Prostate gland (tissue), 2 donors: ENCODE measurements around the gene CEP20. TPM values are rescaled to one million over a fixed set of nuclear protein-coding genes. Genes with fewer than 3 reads are reported as not detected.

Experiments
- DNase-seq: peaks from one replicate; pipeline ENCODE4 v3.0.0-alpha.2; 2019; ENCODE audit warnings: low spot score
- H3K27ac ChIP-seq, 2 donors: fragments of 200-600 bp; sonication (generic); 2 replicates each; pipeline ENCODE4 v1.5.1; 2017 to 2019
- H3K27me3 ChIP-seq: fragments of 200-600 bp; sonication (generic); replicated peaks from 2 replicates; pipeline ENCODE4 v1.5.1; 2019; ENCODE audit not compliant: insufficient read depth
- H3K36me3 ChIP-seq, 2 donors: fragments of 200-600 bp; sonication (generic); 1 replicate in 1 of 2; 2 replicates in 1 of 2; pipeline versions ENCODE4 v1.5.1 to v1.8.1; 2017 to 2019
- H3K4me1 ChIP-seq: fragments of 200-600 bp; sonication (generic); replicated peaks from 2 replicates; pipeline ENCODE4 v1.5.1; 2019
- H3K4me3 ChIP-seq, 2 donors: fragments of 200-600 bp; sonication (generic); 2 replicates each; pipeline ENCODE4 v1.5.1; 2017 to 2019
- H3K9me3 ChIP-seq: fragments of 200-600 bp; sonication (generic); 2 replicates; pipeline ENCODE4 v1.5.1; 2017
- POLR2A ChIP-seq: fragments of 450-650 bp; IDR thresholded peaks from one replicate; pipeline ENCODE4 v1.6.1; 2016; ENCODE audit warnings: antibody characterized with exemption, mild to moderate bottlenecking
- POLR2AphosphoS5 ChIP-seq: sonication (generic); formaldehyde crosslinking; IDR thresholded peaks from one replicate; pipeline ENCODE4 v1.6.1; 2017; ENCODE audit warnings: antibody characterized with exemption
- WGBS: methylation state at CpG from one replicate; pipeline ENCODE4 v1.1.5; 2018; 5-methylcytosine and 5-hydroxymethylcytosine counted together
- intact Hi-C: fragments of 100-400 bp; cut with DNase I; formaldehyde crosslinking; loops from one replicate; pipeline ENCODE4 v1.14.2; 2022
- total RNA-seq, 2 donors: library from RNA; depleted of rRNA; stranded (reverse); fragments of >200 nt; gene quantifications; one replicate each; pipeline ENCODE4 v1.1.0, GENCODE V29; 2016
- TF ChIP-seq, protein P1 (sequence below), 4 experiments: fragments of 200-600 bp in 2 of 4; fragments of 450-650 bp in 2 of 4; sonication (generic) in 2 of 4; IDR thresholded peaks; 1 replicate in 3 of 4; 2 replicates in 1 of 4; pipeline ENCODE4 v1.5.1; 2016 to 2019; ENCODE audit warnings: antibody characterized with exemption in 4 of 4, mild to moderate bottlenecking in 2 of 4, moderate library complexity in 2 of 4

CEP20 gene
- total RNA-seq, 2 donors from 2014 or later = 30.7 to 33.4 TPM

GRCh38 chr16:15916323-15916722 is 27.9 kb upstream of the CEP20 start:
- WGBS = 74% methylated on average over 8 of the region's 8 CpGs
- no peaks in the 10 kb centered on the region for H3K4me1 ChIP-seq

GRCh38 chr16:15915555-15916081 is 27.2 kb upstream of the CEP20 start:
- intact Hi-C loops = no loop called here
- Histone ChIP-seq H3K9me3 (no peaks in the 10 kb centered on the region), H3K4me1 (no peaks in the 10 kb centered on the region), H3K27me3 (no peaks in the 10 kb centered on the region), H3K36me3 (no peaks in the 10 kb centered on the region), H3K4me3 (no peak overlapping the region), H3K27ac (no peak overlapping the region)
- no peak for TF ChIP-seq POLR2AphosphoS5
- TF ChIP-seq, protein P1, sequence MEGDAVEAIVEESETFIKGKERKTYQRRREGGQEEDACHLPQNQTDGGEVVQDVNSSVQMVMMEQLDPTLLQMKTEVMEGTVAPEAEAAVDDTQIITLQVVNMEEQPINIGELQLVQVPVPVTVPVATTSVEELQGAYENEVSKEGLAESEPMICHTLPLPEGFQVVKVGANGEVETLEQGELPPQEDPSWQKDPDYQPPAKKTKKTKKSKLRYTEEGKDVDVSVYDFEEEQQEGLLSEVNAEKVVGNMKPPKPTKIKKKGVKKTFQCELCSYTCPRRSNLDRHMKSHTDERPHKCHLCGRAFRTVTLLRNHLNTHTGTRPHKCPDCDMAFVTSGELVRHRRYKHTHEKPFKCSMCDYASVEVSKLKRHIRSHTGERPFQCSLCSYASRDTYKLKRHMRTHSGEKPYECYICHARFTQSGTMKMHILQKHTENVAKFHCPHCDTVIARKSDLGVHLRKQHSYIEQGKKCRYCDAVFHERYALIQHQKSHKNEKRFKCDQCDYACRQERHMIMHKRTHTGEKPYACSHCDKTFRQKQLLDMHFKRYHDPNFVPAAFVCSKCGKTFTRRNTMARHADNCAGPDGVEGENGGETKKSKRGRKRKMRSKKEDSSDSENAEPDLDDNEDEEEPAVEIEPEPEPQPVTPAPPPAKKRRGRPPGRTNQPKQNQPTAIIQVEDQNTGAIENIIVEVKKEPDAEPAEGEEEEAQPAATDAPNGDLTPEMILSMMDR (IDR thresholded peaks at IDR 0.05) = no peak
- 86% methylated on average over 5 of the region's 5 CpGs for WGBS
- DNase-seq = no peak

More at GRCh38 chr16:15916323-15916722, 27.9 kb upstream of the CEP20 start:
- intact Hi-C loops = no loop called here
- Histone ChIP-seq H3K4me3 (no peak overlapping the region), H3K27ac (no peak overlapping the region), H3K27me3 (no peaks in the 10 kb centered on the region), H3K36me3 (no peaks in the 10 kb centered on the region), H3K9me3 (no peaks in the 10 kb centered on the region)
- TF ChIP-seq POLR2AphosphoS5 = no peak
- TF ChIP-seq, protein P1 (IDR thresholded peaks at IDR 0.05) = no peak
- TF ChIP-seq POLR2A = no peak
- DNase-seq = no peak

DNA sequence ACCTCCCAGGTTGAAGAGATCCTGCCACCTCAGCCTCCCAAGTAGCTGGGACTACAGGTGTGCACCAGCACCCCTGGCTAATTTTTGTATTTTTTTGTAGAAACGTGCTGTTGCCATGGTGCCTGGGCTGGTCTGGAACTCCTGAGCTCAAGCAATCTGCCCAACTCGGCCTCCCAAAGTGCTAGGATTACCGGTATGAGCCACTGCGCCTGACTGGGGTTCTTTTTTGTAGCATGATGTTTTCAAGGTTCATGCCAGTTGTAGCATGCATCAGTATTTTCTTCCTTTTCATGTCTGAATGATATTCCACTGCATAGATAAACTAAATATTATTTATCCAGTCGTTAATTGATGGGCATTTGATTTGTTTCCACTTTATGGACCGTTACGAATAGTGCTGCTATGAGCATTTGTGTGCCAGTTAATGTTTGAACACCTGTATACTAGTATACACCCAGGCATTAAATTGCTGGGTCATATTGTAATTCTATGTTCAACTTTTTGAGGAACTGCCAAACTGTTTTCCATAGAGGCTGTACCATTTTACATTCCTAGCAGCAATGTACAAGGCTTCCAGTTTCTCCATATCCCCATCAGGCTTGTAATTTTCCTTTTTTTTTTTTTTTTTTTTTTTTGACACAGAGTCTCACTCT is 24.8 kb upstream of the CEP20 start:
- no peak for TF ChIP-seq POLR2A
- TF ChIP-seq POLR2AphosphoS5 = no peak
- TF ChIP-seq, protein P1 (IDR thresholded peaks at IDR 0.05) = no peak
- Histone ChIP-seq H3K4me1 (no peaks in the 10 kb centered on the region), H3K36me3 (no peaks in the 10 kb centered on the region), H3K27me3 (no peaks in the 10 kb centered on the region), H3K27ac (no peak overlapping the region), H3K4me3 (no peak overlapping the region), H3K9me3 (no peaks in the 10 kb centered on the region)
- intact Hi-C loops = no loop called here
- WGBS = 73% methylated on average over 7 of the region's 7 CpGs
- no peak for DNase-seq

DNA sequence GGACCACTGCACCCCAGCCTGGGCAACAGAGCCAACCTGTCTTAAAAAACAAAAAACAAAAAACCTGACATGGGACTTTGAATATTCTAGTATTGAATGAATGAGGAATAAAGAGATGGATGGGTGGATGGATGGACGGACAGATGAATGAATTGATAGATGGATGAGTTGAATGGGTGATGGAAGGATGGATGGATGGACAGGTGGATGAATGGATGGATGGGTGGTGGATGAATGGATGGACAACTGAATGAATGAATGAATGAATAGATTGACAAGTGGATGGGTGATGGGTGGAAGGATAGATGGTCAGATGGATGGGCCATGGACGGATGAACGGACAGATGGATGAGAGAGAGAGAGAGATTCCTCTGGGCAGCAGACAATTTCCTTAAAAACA is 22.8 kb upstream of the CEP20 start:
- no peaks in the 10 kb centered on the region for H3K4me1 ChIP-seq
- intact Hi-C loops = no loop called here
- H3K9me3 ChIP-seq = no peaks in the 10 kb centered on the region
- H3K4me3 ChIP-seq = no peak overlapping the region
- TF ChIP-seq POLR2A = no peak
- no peaks in the 10 kb centered on the region for H3K27me3 ChIP-seq
- no peak for DNase-seq
- WGBS = 97% methylated on average over 3 of the region's 3 CpGs
- no peak overlapping the region for H3K27ac ChIP-seq
- H3K36me3 ChIP-seq = no peaks in the 10 kb centered on the region

GRCh38 chr16:15907863-15908478 is 19.6 kb upstream of the CEP20 start:
- intact Hi-C loops = no loop called here
- no peak for DNase-seq
- WGBS = 71% methylated on average over 7 of the region's 7 CpGs
- H3K27me3 ChIP-seq = no peaks in the 10 kb centered on the region
- no peak overlapping the region for H3K4me3 ChIP-seq
- TF ChIP-seq, protein P1 (IDR thresholded peaks at IDR 0.05) = no peak
- TF ChIP-seq POLR2A = no peak
- TF ChIP-seq POLR2AphosphoS5 = no peak
- no peaks in the 10 kb centered on the region for H3K9me3 ChIP-seq
- H3K36me3 ChIP-seq = no peaks in the 10 kb centered on the region
- no peak overlapping the region for H3K27ac ChIP-seq
- H3K4me1 ChIP-seq = no peaks in the 10 kb centered on the region
